ENCODE measurements around the gene COA1.

- TF ChIP-seq CTCF (IDR thresholded peaks at IDR 0.05): no peak
- TF ChIP-seq POLR2A (IDR thresholded peaks at IDR 0.05): no peak
Measured at GRCh38 chr7:43769791-43770465, 40.6 kb upstream of the COA1 start.

Measured in testis (tissue), 2 donors.